Measurements from ENCODE around the gene OR51T1.

The OR51T1 gene

GRCh38 chr11:4887591-4887990 lies 5.9 kb downstream of the OR51T1 start:
- no peak for TF ChIP-seq JUND (IDR thresholded peaks at IDR 0.05; ENCODE audit: low read depth)

DNA sequence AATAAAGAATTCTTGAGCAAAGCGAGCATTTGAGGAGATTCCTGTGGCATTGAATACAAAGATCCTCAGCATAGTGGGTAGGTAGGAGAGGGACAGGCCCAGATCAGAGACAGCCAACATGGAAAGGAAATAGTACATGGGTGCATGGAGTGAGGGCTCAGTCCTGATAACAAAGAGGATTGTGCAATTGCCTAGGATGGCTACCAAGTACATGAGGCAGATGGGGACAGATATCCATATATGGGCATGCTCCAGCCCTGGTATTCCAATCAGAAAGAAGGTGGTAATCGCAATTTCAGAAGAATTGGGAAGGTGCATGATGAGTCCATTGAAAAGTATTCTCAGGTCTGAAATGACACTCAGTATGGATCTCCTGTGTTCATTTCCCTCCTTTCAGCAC lies 8.6 kb downstream of the OR51T1 start:
- in situ Hi-C loops (cut with HindIII; ENCODE audit: low pct_unique_long_range_greater_than_20kb, low sequenced_read_pairs), result no loop called here
- TF ChIP-seq JUND (IDR thresholded peaks at IDR 0.05; ENCODE audit: low read depth), result no peak
- no peak for DNase-seq (ENCODE audit: low read depth in 1 of 2, low spot score in 1 of 2)

More at GRCh38 chr11:4887591-4887990, 5.9 kb downstream of the OR51T1 start:
- in situ Hi-C loops (cut with HindIII; ENCODE audit: low pct_unique_long_range_greater_than_20kb, low sequenced_read_pairs), result no loop called here
- no peak for DNase-seq (ENCODE audit: low read depth in 1 of 2, low spot score in 1 of 2)

- no peak for TF ChIP-seq JUND (IDR thresholded peaks at IDR 0.05; ENCODE audit: low read depth)
- in situ Hi-C loops (cut with HindIII; ENCODE audit: low pct_unique_long_range_greater_than_20kb, low sequenced_read_pairs), result no loop called here
- no peak for DNase-seq (ENCODE audit: low read depth in 1 of 2, low spot score in 1 of 2)
Measured at GRCh38 chr11:4891996-4892640, 10.4 kb downstream of the OR51T1 start.

- in situ Hi-C loops (cut with HindIII; ENCODE audit: low pct_unique_long_range_greater_than_20kb, low sequenced_read_pairs), result no loop called here
- TF ChIP-seq JUND (IDR thresholded peaks at IDR 0.05; ENCODE audit: low read depth), result no peak
- DNase-seq (ENCODE audit: low read depth in 1 of 2, low spot score in 1 of 2), result no peak
Measured at GRCh38 chr11:4903484-4903883, 21.8 kb downstream of the OR51T1 start, which contains the start of gene OR51A7. OR51A7 (plus strand) TSS chr11:4903783; CDS start chr11:4907370, 3,587 bp downstream.

DNA sequence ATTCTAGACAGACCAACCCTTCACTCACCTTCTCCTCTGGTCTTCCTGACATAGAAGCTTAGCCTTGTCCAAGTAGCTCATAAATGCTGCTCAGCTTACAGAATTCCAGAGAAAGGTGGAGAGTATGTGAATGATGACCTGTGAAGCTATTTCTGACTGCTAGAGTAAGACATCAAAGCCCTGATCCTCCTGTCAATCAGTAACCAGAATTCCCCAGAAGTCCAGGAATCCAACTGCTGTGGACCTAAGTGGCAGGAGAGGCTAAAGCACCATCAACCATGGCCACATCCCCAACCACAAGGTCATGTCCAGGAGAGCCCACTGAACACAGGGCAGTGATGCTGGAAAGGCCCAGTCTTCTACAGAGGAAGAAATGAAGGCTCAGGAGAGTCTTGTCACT lies 34.9 kb downstream of the OR51T1 start:
- in situ Hi-C loops (cut with HindIII; ENCODE audit: low pct_unique_long_range_greater_than_20kb, low sequenced_read_pairs), result no loop called here
- no peak for TF ChIP-seq JUND (IDR thresholded peaks at IDR 0.05; ENCODE audit: low read depth)
- no peak for DNase-seq (ENCODE audit: low read depth in 1 of 2, low spot score in 1 of 2)

DNA sequence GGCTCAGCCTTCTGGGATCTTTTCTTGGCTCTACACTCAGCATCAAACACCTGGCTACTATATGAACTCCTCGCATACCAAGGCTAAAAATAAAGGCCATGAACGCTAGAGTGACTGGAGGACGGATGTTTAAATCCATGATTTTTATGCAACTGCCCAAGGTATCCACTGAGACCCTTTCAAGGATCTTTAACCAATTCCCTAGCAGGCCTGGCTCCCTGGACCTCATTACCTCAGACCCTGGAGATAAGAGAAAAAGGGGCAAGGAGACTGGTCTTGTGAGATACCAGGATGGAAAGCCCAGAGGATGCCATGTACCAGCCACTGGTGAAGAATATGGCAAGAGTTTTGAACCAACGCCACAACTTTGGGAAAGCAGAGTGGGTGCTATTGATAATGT lies 37.5 kb downstream of the OR51T1 start, which contains the start of gene OR51G2:
OR51G2 (minus strand) TSS at position 101 of the 400 bp plus-strand sequence. CDS start 3,687 bp downstream, outside the sequence.
- no peak for DNase-seq (ENCODE audit: low read depth in 1 of 2, low spot score in 1 of 2)
- no peak for TF ChIP-seq JUND (IDR thresholded peaks at IDR 0.05; ENCODE audit: low read depth)
- in situ Hi-C loops (cut with HindIII; ENCODE audit: low pct_unique_long_range_greater_than_20kb, low sequenced_read_pairs), result no loop called here

- in situ Hi-C loops (cut with HindIII; ENCODE audit: low pct_unique_long_range_greater_than_20kb, low sequenced_read_pairs), result no loop called here
- no peak for DNase-seq (ENCODE audit: low read depth in 1 of 2, low spot score in 1 of 2)
- TF ChIP-seq JUND (IDR thresholded peaks at IDR 0.05; ENCODE audit: low read depth), result no peak
Measured at GRCh38 chr11:4921796-4922195, 40.1 kb downstream of the OR51T1 start.

GRCh38 chr11:4922304-4922703 lies 40.6 kb downstream of the OR51T1 start:
- no peak for TF ChIP-seq JUND (IDR thresholded peaks at IDR 0.05; ENCODE audit: low read depth)
- DNase-seq (ENCODE audit: low read depth in 1 of 2, low spot score in 1 of 2), result no peak

GRCh38 chr11:4924239-4924638 lies 42.5 kb downstream of the OR51T1 start, which contains the start of gene OR51G1:
OR51G1 (minus strand) TSS chr11:4924339; CDS start chr11:4924339, 0 bp downstream.
- no peak for TF ChIP-seq JUND (IDR thresholded peaks at IDR 0.05; ENCODE audit: low read depth)
- no peak for DNase-seq (ENCODE audit: low read depth in 1 of 2, low spot score in 1 of 2)
- in situ Hi-C loops (cut with HindIII; ENCODE audit: low pct_unique_long_range_greater_than_20kb, low sequenced_read_pairs), result no loop called here

More at GRCh38 chr11:4922304-4922703, 40.6 kb downstream of the OR51T1 start:
- in situ Hi-C loops (cut with HindIII; ENCODE audit: low pct_unique_long_range_greater_than_20kb, low sequenced_read_pairs), result no loop called here

- DNase-seq (ENCODE audit: low read depth in 1 of 2, low spot score in 1 of 2), result no peak
- TF ChIP-seq JUND (IDR thresholded peaks at IDR 0.05; ENCODE audit: low read depth), result no peak
- in situ Hi-C loops (cut with HindIII; ENCODE audit: low pct_unique_long_range_greater_than_20kb, low sequenced_read_pairs), result no loop called here
Measured at GRCh38 chr11:4926608-4927007, 44.9 kb downstream of the OR51T1 start.
